ENCODE measurements around the gene OBP2A. TPM values are rescaled to one million over a fixed set of nuclear protein-coding genes. Genes with fewer than 3 reads are reported as not detected.

The OBP2A gene
- total and polyA plus RNA-seq, 2 donors (not counting 3 experiments of a cell fraction or from before 2014, with no cell fraction given) = not detected

- dilution Hi-C loops (cut with MboI; ENCODE audit: extremely low pct_ligation_motif_present, low sequenced_read_pairs) (no loop called here), intact Hi-C loops (cut with micrococcal nuclease) (no loop called here)
- Histone ChIP-seq H3K4me1 (ENCODE audit: control insufficient read depth, extremely low read depth, insufficient read depth, low read length) (peaks cover 6% of the 10 kb centered on the region), H3K36me3 (ENCODE audit: control insufficient read depth in 2 of 2, extremely low read depth in 1 of 2, insufficient read depth in 2 of 2, low read length in 2 of 2) (no peaks in the 10 kb centered on the region), H3K9ac (replicated peaks; ENCODE audit: extremely low read depth, insufficient read depth, low read length) (no peak overlapping the region), H3K9me3 (replicated peaks; ENCODE audit: control insufficient read depth, insufficient read depth, low read length) (no peaks in the 10 kb centered on the region), H3K27ac (ENCODE audit: insufficient read depth, low read depth, low read length) (no peak overlapping the region), H3K79me2 (ENCODE audit: control insufficient read depth, insufficient read depth, low read length) (no peaks in the 10 kb centered on the region), H4K20me1 (replicated peaks; ENCODE audit: control insufficient read depth, extremely low read depth, insufficient read depth, low read length) (no peaks in the 10 kb centered on the region), H3K27me3 (ENCODE audit: control insufficient read depth in 2 of 2, insufficient read depth in 2 of 2, low read length in 2 of 2) (no peaks in the 10 kb centered on the region), H3K4me3 (replicated peaks in 1 of 3; ENCODE audit: insufficient read depth in 1 of 3, low read depth in 1 of 3, low read length in 3 of 3) (no peak overlapping the region), H3K9me1 (replicated peaks; ENCODE audit: control insufficient read depth, extremely low read depth, insufficient read depth, low read length) (no peaks in the 10 kb centered on the region), H3K4me2 (ENCODE audit: insufficient read depth, low read length) (no peak overlapping the region), H2AFZ (ENCODE audit: low read depth, low read length) (no peak overlapping the region)
- FAIRE-seq (no peak), DNase-seq (ENCODE audit: low read depth, low spot score) (no peak)
- ChIA-PET CTCF (no interaction called here), POLR2A (no interaction called here)
- TF ChIP-seq MYC (IDR thresholded peaks at IDR 0.05; ENCODE audit: low read depth, low read length) (no peak), JUN (IDR thresholded peaks at IDR 0.05; ENCODE audit: borderline replicate concordance, insufficient read depth, insufficient read length, low read depth) (no peak), MAX (IDR thresholded peaks at IDR 0.05; ENCODE audit: insufficient read depth, insufficient read length) (no peak)
- TF ChIP-seq, protein P1, sequence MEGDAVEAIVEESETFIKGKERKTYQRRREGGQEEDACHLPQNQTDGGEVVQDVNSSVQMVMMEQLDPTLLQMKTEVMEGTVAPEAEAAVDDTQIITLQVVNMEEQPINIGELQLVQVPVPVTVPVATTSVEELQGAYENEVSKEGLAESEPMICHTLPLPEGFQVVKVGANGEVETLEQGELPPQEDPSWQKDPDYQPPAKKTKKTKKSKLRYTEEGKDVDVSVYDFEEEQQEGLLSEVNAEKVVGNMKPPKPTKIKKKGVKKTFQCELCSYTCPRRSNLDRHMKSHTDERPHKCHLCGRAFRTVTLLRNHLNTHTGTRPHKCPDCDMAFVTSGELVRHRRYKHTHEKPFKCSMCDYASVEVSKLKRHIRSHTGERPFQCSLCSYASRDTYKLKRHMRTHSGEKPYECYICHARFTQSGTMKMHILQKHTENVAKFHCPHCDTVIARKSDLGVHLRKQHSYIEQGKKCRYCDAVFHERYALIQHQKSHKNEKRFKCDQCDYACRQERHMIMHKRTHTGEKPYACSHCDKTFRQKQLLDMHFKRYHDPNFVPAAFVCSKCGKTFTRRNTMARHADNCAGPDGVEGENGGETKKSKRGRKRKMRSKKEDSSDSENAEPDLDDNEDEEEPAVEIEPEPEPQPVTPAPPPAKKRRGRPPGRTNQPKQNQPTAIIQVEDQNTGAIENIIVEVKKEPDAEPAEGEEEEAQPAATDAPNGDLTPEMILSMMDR (IDR thresholded peaks at IDR 0.05; ENCODE audit: extremely low read depth in 1 of 2, insufficient read depth in 1 of 2, low read depth in 1 of 2, low read length in 2 of 2) = no peak
- no TSS peak for BruUV-seq (replicated peaks)
Measured at GRCh38 chr9:135582966-135583687, 37.2 kb downstream of the OBP2A start.

- FAIRE-seq (no peak), DNase-seq (ENCODE audit: low read depth, low spot score) (no peak)
- dilution Hi-C loops (cut with MboI; ENCODE audit: extremely low pct_ligation_motif_present, low sequenced_read_pairs) (no loop called here), intact Hi-C loops (cut with micrococcal nuclease) (no loop called here)
- Histone ChIP-seq H3K9me1 (replicated peaks; ENCODE audit: control insufficient read depth, extremely low read depth, insufficient read depth, low read length) (no peaks in the 10 kb centered on the region), H3K4me3 (replicated peaks in 1 of 3; ENCODE audit: insufficient read depth in 1 of 3, low read depth in 1 of 3, low read length in 3 of 3) (no peak overlapping the region), H3K4me2 (ENCODE audit: insufficient read depth, low read length) (no peak overlapping the region), H3K27ac (ENCODE audit: insufficient read depth, low read depth, low read length) (no peak overlapping the region), H3K9me3 (replicated peaks; ENCODE audit: control insufficient read depth, insufficient read depth, low read length) (no peaks in the 10 kb centered on the region), H3K4me1 (ENCODE audit: control insufficient read depth, extremely low read depth, insufficient read depth, low read length) (peaks cover 6% of the 10 kb centered on the region), H3K27me3 (ENCODE audit: control insufficient read depth in 2 of 2, insufficient read depth in 2 of 2, low read length in 2 of 2) (no peaks in the 10 kb centered on the region), H3K79me2 (ENCODE audit: control insufficient read depth, insufficient read depth, low read length) (no peaks in the 10 kb centered on the region), H3K9ac (replicated peaks; ENCODE audit: extremely low read depth, insufficient read depth, low read length) (no peak overlapping the region), H3K36me3 (ENCODE audit: control insufficient read depth in 2 of 2, extremely low read depth in 1 of 2, insufficient read depth in 2 of 2, low read length in 2 of 2) (no peaks in the 10 kb centered on the region), H2AFZ (ENCODE audit: low read depth, low read length) (no peak overlapping the region), H4K20me1 (replicated peaks; ENCODE audit: control insufficient read depth, extremely low read depth, insufficient read depth, low read length) (no peaks in the 10 kb centered on the region)
- TF ChIP-seq MAX (IDR thresholded peaks at IDR 0.05; ENCODE audit: insufficient read depth, insufficient read length) (no peak), EZH2 (IDR thresholded peaks at IDR 0.05; ENCODE audit: borderline replicate concordance, low read depth, low read length, severe bottlenecking) (no peak), POLR2AphosphoS5 (IDR thresholded peaks at IDR 0.05; ENCODE audit: insufficient read depth, low read depth, low read length) (no peak), FOS (IDR thresholded peaks at IDR 0.05; ENCODE audit: borderline replicate concordance, insufficient read depth, low read length) (no peak), MYC (IDR thresholded peaks at IDR 0.05; ENCODE audit: low read depth, low read length) (no peak), POLR2A (IDR thresholded peaks at IDR 0.05; ENCODE audit: low read depth, low read length) (no peak), JUN (IDR thresholded peaks at IDR 0.05; ENCODE audit: borderline replicate concordance, insufficient read depth, insufficient read length, low read depth) (no peak), GATA2 (IDR thresholded peaks at IDR 0.05; ENCODE audit: insufficient read depth, insufficient read length, low read depth, low read length) (no peak)
- TF ChIP-seq, protein P1 (IDR thresholded peaks at IDR 0.05; ENCODE audit: extremely low read depth in 1 of 2, insufficient read depth in 1 of 2, low read depth in 1 of 2, low read length in 2 of 2) = no peak
- ChIA-PET CTCF (no interaction called here), POLR2A (no interaction called here)
- BruUV-seq (replicated peaks) = no TSS peak
Measured at GRCh38 chr9:135583688-135584011, 37.7 kb downstream of the OBP2A start.
